Body of pancreas (tissue), 4 donors: ENCODE results near the gene MEF2B.

Experiments used
- POLR2A ChIP-seq, 3 donors: fragments of 450-650 bp; IDR thresholded peaks; one replicate each; pipeline ENCODE4 v1.6.1; 2016; ENCODE audit warnings: antibody characterized with exemption in 3 of 3, mild to moderate bottlenecking in 2 of 3
- TF ChIP-seq, protein P1 (sequence below), 7 experiments: fragments of 450-650 bp in 4 of 7; fragments of 200-600 bp in 3 of 7; sonication (generic) in 3 of 7; IDR thresholded peaks; one replicate each; pipeline ENCODE4 v1.5.1; 2016 to 2019; ENCODE audit warnings: antibody characterized with exemption in 7 of 7

DNA sequence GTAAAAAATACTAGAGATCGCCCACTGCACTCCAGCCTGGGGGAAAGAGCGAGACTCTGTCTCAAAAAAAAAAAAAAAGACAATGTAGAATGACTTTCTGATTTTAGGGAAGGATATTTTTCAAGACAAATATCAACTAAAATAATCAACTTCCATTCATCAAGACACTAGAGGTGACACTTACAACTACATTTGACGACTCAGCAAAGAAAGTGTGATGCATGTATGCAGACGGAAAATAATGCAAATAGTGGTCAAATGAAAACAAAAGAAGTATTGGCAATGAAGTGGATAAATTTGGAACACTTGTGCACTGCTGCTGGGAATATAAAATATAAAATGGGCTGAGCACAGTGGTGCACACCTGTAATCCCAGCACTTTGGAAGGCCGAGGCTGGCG, 44.0 kb downstream of the MEF2B start:
- TF ChIP-seq, protein P1, sequence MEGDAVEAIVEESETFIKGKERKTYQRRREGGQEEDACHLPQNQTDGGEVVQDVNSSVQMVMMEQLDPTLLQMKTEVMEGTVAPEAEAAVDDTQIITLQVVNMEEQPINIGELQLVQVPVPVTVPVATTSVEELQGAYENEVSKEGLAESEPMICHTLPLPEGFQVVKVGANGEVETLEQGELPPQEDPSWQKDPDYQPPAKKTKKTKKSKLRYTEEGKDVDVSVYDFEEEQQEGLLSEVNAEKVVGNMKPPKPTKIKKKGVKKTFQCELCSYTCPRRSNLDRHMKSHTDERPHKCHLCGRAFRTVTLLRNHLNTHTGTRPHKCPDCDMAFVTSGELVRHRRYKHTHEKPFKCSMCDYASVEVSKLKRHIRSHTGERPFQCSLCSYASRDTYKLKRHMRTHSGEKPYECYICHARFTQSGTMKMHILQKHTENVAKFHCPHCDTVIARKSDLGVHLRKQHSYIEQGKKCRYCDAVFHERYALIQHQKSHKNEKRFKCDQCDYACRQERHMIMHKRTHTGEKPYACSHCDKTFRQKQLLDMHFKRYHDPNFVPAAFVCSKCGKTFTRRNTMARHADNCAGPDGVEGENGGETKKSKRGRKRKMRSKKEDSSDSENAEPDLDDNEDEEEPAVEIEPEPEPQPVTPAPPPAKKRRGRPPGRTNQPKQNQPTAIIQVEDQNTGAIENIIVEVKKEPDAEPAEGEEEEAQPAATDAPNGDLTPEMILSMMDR (IDR thresholded peaks at IDR 0.05) = no peak
- TF ChIP-seq POLR2A (IDR thresholded peaks at IDR 0.05) = no peak
